ENCODE measurements around the gene POLE. TPM values are rescaled to one million over a fixed set of nuclear protein-coding genes. Genes with fewer than 3 reads are reported as not detected.
A peak's percentile ranks its signal among the peaks of the same experiment; 100 is the strongest.
"Not testable (repeated sequence)": the region's sequence is repeated elsewhere in the genome, so short reads cannot be mapped to it uniquely, and the experiment has no call there.

The POLE gene
- total and polyA plus RNA-seq, 10 of the 15 experiments (the other 5 are each of a cell fraction or from before 2014, with no cell fraction given): 2.3 to 103 (median 37.1) TPM

GRCh38 chr12:132600048-132601032 lies 86.8 kb downstream of the POLE start (continued):
- TF ChIP-seq EP300 (IDR thresholded peaks at IDR 0.05; ENCODE audit: borderline replicate concordance in 1 of 2, control insufficient read depth in 1 of 2, low read depth in 2 of 2, low read length in 2 of 2) (no peak), CTCF (IDR thresholded peaks at IDR 0.05 in 2 of 3, conservative IDR thresholded peaks at IDR 0.05 in 1 of 3; ENCODE audit: control insufficient read depth in 2 of 3, extremely low read depth in 1 of 3, insufficient read depth in 1 of 3, low read depth in 3 of 3, low read length in 3 of 3) (peak; percentile 29 to 70 (median 60)), FOXM1 (IDR thresholded peaks at IDR 0.05; ENCODE audit: low read depth, low read length) (no peak), NR2F1 (conservative IDR thresholded peaks at IDR 0.05) (peak; percentile 20; the same call in 1 of the 2 replicates), ZNF687 (IDR thresholded peaks at IDR 0.05) (0 out of 2 replicates have a peak, but pooled peaks have one; percentile 19), RAD21 (IDR thresholded peaks at IDR 0.05; ENCODE audit: insufficient read depth, low read depth, low read length) (peak; percentile 20; the same call in 1 of the 2 replicates)

- H3K27me3 ChIP-seq (replicated peaks in 1 of 2; ENCODE audit: control insufficient read depth in 2 of 2, insufficient read depth in 2 of 2, low read length in 1 of 2); RAD21 ChIA-PET (ENCODE audit: unreplicated experiment); H3K9me3 ChIP-seq (replicated peaks; ENCODE audit: control insufficient read depth, insufficient read depth, low read length); H3K79me2 ChIP-seq (ENCODE audit: control insufficient read depth, insufficient read depth, low read length); H3K36me3 ChIP-seq (ENCODE audit: control insufficient read depth in 2 of 2, insufficient read depth in 2 of 2, low read length in 1 of 2); H3K27ac ChIP-seq (ENCODE audit: control insufficient read depth, insufficient read depth); H3K9ac ChIP-seq (ENCODE audit: control insufficient read depth, insufficient read depth, low read length); in situ Hi-C loops (cut with MboI); ATAC-seq; H3K4me2 ChIP-seq (ENCODE audit: control insufficient read depth, insufficient read depth); H4K20me1 ChIP-seq (ENCODE audit: control insufficient read depth, insufficient read depth); H3K4me1 ChIP-seq (ENCODE audit: control insufficient read depth, insufficient read depth, low read length); H2AFZ ChIP-seq (ENCODE audit: control insufficient read depth, low read depth, low read length); intact Hi-C loops (cut with micrococcal nuclease; ENCODE audit: unreplicated experiment); BruUV-seq (replicated peaks); DNase-seq (ENCODE audit: low read depth, low spot score); FAIRE-seq; H3K4me3 ChIP-seq: not testable (repeated sequence)
- ChIA-PET SMC1A (ENCODE audit: uncharacterized antibody, unreplicated experiment) (interaction anchor here (1.0 kb wide), 1 partner anchor 15 kb away, joined by 3 read pairs; no protein-coding TSS in a partner anchor), CTCF (interaction anchor here (0.6 to 2.4 kb wide), 3 partner anchors 11 to 249 kb away, joined by 3 to 15 read pairs (median 5); partner anchors contain the start of gene LRCOL1), POLR2A (interaction anchor here (0.5 kb wide), 1 partner anchor 14 kb away, joined by 3 read pairs; no protein-coding TSS in a partner anchor)
- 51% methylated on average over 6 of the region's 6 CpGs for WGBS (ENCODE audit: insufficient coverage, insufficient replicate concordance, low lambda C conversion rate, missing lambda C conversion rate)
Measured at GRCh38 chr12:132599502-132599901, 87.6 kb downstream of the POLE start.

All from GM12878 (cell line).